HepG2 (cell line): ENCODE results near the gene CKAP5. TPM values are rescaled to one million over a fixed set of nuclear protein-coding genes. Genes with fewer than 3 reads are reported as not detected.

Experiments
- E2F1 ChIP-seq: sonication (generic); formaldehyde crosslinking; IDR thresholded peaks from 2 replicates; pipeline ENCODE4 v1.5.0; 2020; ENCODE audit warnings: missing genetic modification reagents
- ERF ChIP-seq: IDR thresholded peaks from 2 replicates; pipeline ENCODE4 v1.6.1; 2018; ENCODE audit warnings: missing biosample characterization, missing genetic modification reagents
- NR0B2 ChIP-seq: sonication (generic); formaldehyde crosslinking; IDR thresholded peaks from 2 replicates; pipeline ENCODE4 v1.4.0; 2020; ENCODE audit warnings: mild to moderate bottlenecking, missing genetic modification reagents
- PAF1 ChIP-seq: IDR thresholded peaks from 2 replicates; pipeline ENCODE4 v1.6.1; 2016; ENCODE audit warnings: missing genetic modification reagents, missing compliant biosample characterization
- POLR2AphosphoS5 ChIP-seq: IDR thresholded peaks from 2 replicates; pipeline ENCODE4 v1.6.1; 2012; ENCODE audit warnings: low read depth, low read length
- TBP ChIP-seq: sonication (generic); formaldehyde crosslinking; IDR thresholded peaks from 2 replicates; pipeline ENCODE4 v1.5.0; 2020; ENCODE audit warnings: missing genetic modification reagents
- ZNF33B ChIP-seq: sonication (generic); formaldehyde crosslinking; IDR thresholded peaks from 2 replicates; pipeline ENCODE4 v1.5.1; 2020; ENCODE audit warnings: mild to moderate bottlenecking, missing genetic modification reagents
- ZNF564 ChIP-seq: sonication (generic); formaldehyde crosslinking; IDR thresholded peaks from 2 replicates; pipeline ENCODE4 v1.8.1; 2023; ENCODE audit warnings: mild to moderate bottlenecking, missing genetic modification reagents
- ZNF616 ChIP-seq: sonication (generic); formaldehyde crosslinking; IDR thresholded peaks from 2 replicates; pipeline ENCODE4 v1.5.0; 2020; ENCODE audit warnings: low read depth, mild to moderate bottlenecking, missing genetic modification reagents
- polyA plus RNA-seq, 8 experiments: library from polyadenylated mRNA; depleted of rRNA in 3 of 8; stranded (reverse) in 7 of 8; unstranded in 1 of 8; fragments of >200 nt; fragmentation: Illumina TruSeq in 4 of 8; extraction: Trizol in 4 of 8; gene quantifications; 2 replicates each; pipeline versions ENCODE4 v1.2.1 to v1.2.3, GENCODE V29; 2011 to 2016; ENCODE audit warnings: low read depth in 4 of 8, missing spikeins in 1 of 8, mixed read lengths in 1 of 8; ENCODE audit not compliant: insufficient read depth in 1 of 8
- total RNA-seq, 5 experiments: library from RNA; depleted of rRNA; stranded (reverse); fragments of >200 nt; fragmentation: Illumina TruSeq; extraction: Trizol; gene quantifications; 2 replicates each; pipeline ENCODE4 v1.2.3, GENCODE V29; 2016; ENCODE audit warnings: low read depth in 1 of 5
- TF ChIP-seq, protein P1 (sequence below): sonication (generic); formaldehyde crosslinking; conservative IDR thresholded peaks from 2 replicates; pipeline ENCODE4 v1.8.0; 2022; ENCODE audit warnings: mild to moderate bottlenecking, moderate library complexity, missing genetic modification reagents

The CKAP5 gene
- total and polyA plus RNA-seq, 2 of the 13 experiments (the other 11 are each of a cell fraction or from before 2014, with no cell fraction given): 79.2 to 103 TPM

DNA sequence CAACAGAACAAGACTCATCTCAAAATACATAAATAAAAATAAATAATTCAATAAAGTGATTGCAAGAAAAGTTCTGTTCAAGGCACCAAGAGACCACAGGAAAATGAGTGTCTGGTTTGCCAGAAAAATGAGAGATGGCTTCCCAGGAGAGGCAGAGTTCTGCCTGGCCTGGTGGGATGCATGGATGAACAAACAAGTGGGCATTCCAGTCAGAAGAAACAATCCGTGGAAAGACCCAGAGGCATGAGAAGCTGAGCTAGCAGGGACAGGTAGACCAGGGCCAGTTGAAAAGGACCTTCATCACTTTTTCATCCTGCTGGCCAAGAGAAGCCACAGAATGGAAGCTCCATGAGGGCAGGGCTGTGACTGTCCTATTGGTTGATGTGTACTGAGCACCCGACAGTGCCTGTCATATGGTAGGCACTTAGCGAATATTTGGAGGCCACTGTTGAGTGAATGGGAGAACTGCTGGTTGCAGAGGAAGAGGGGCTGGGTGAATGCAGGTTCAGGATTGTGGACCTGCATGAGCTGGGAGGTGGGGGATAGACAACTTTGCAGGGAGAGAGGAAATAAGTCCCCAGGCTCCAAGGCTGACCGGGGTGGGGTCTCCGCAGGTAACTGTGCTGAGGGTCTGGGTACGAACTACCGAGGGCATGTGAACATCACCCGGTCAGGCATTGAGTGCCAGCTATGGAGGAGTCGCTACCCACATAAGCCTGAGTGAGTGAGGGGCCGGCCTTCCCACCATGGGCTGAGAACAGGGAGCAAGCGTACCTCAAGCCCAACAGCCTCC is 123.3 kb downstream of the CKAP5 start (continued):
- TF ChIP-seq NR0B2 (CRISPR knock-in tag) (no peak), TBP (no peak), ZNF616 (CRISPR knock-in tag) (0 out of 2 replicates have a peak, but pooled peaks have one; percentile 67), E2F1 (CRISPR knock-in tag) (0 out of 2 replicates have a peak, but pooled peaks have one; percentile 7), ZNF564 (CRISPR knock-in tag) (0 out of 2 replicates have a peak, but pooled peaks have one; percentile 35), POLR2AphosphoS5 (no peak; the same call in 1 of the 2 replicates), PAF1 (0 out of 2 replicates have a peak, but pooled peaks have one; percentile 25), ZNF33B (CRISPR knock-in tag) (0 out of 2 replicates have a peak, but pooled peaks have one; percentile 34), ERF (no peak)
- TF ChIP-seq, protein P1, sequence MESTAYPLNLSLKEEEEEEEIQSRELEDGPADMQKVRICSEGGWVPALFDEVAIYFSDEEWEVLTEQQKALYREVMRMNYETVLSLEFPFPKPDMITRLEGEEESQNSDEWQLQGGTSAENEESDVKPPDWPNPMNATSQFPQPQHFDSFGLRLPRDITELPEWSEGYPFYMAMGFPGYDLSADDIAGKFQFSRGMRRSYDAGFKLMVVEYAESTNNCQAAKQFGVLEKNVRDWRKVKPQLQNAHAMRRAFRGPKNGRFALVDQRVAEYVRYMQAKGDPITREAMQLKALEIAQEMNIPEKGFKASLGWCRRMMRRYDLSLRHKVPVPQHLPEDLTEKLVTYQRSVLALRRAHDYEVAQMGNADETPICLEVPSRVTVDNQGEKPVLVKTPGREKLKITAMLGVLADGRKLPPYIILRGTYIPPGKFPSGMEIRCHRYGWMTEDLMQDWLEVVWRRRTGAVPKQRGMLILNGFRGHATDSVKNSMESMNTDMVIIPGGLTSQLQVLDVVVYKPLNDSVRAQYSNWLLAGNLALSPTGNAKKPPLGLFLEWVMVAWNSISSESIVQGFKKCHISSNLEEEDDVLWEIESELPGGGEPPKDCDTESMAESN (CRISPR knock-in tag): peak; percentile 98
